Esophagus muscularis mucosa (tissue), 4 donors: ENCODE data around the gene NHSL1. TPM values are rescaled to one million over a fixed set of nuclear protein-coding genes. Genes with fewer than 3 reads are reported as not detected.

Experiments
- DNase-seq: peaks from one replicate; pipeline ENCODE4 v3.0.0-alpha.2; 2017; ENCODE audit errors: extremely low spot score
- H3K27ac ChIP-seq, 4 donors: fragments of 200-600 bp; sonication (generic); replicated peaks in 1 of 4; 1 replicate in 3 of 4; 2 replicates in 1 of 4; pipeline ENCODE4 v1.5.1; 2016 to 2019; ENCODE audit warnings: mild to moderate bottlenecking in 1 of 4
- H3K27me3 ChIP-seq, 4 donors: fragments of 200-600 bp; sonication (generic); one replicate each; pipeline versions ENCODE4 v1.5.1 to v1.6.0; 2016 to 2019
- H3K36me3 ChIP-seq, 4 donors: fragments of 200-600 bp; sonication (generic); one replicate each; pipeline ENCODE4 v1.5.1; 2016 to 2019
- H3K4me1 ChIP-seq, 4 donors: fragments of 200-600 bp; sonication (generic); one replicate each; pipeline ENCODE4 v1.5.1; 2016 to 2019
- H3K4me3 ChIP-seq, 4 donors: fragments of 200-600 bp; sonication (generic); 1 replicate in 2 of 4; 2 replicates in 2 of 4; pipeline ENCODE4 v1.5.1; 2016 to 2019; ENCODE audit warnings: mild to moderate bottlenecking in 4 of 4, moderate library complexity in 1 of 4
- H3K9me3 ChIP-seq, 4 donors: fragments of 200-600 bp; sonication (generic); 1 replicate in 3 of 4; 2 replicates in 1 of 4; pipeline ENCODE4 v1.5.1; 2016 to 2019
- EP300 ChIP-seq: sonication (generic); formaldehyde crosslinking; IDR thresholded peaks from one replicate; pipeline ENCODE4 v1.6.1; 2017; ENCODE audit warnings: antibody characterized with exemption
- POLR2A ChIP-seq: fragments of 450-650 bp; IDR thresholded peaks from one replicate; pipeline ENCODE4 v1.6.1; 2017; ENCODE audit warnings: antibody characterized with exemption, moderate library complexity, mild to moderate bottlenecking, low read depth
- POLR2AphosphoS5 ChIP-seq, 2 donors: sonication (generic); formaldehyde crosslinking; IDR thresholded peaks; one replicate each; pipeline ENCODE4 v1.6.1; 2017; ENCODE audit warnings: antibody characterized with exemption in 2 of 2
- WGBS: methylation state at CpG from one replicate; pipeline ENCODE4 v1.1.5; 2018; 5-methylcytosine and 5-hydroxymethylcytosine counted together
- intact Hi-C: fragments of 100-400 bp; cut with DNase I; formaldehyde crosslinking; loops from one replicate; pipeline ENCODE4 v1.15.1; 2023
- small RNA-seq, 3 donors: library from RNA; depleted of rRNA; stranded (forward); fragments of <200 nt; gene quantifications; one replicate each; pipeline ENCODE3, GENCODE V24; 2016
- total RNA-seq, 4 donors: library from RNA; depleted of rRNA; stranded (reverse); fragments of >200 nt; gene quantifications; one replicate each; pipeline versions ENCODE4 v1.1.0 to v1.2.1, GENCODE V29; 2016
- TF ChIP-seq, protein P1 (sequence below), 3 experiments: fragments of 200-600 bp in 2 of 3; fragments of 450-650 bp in 1 of 3; sonication (generic) in 2 of 3; IDR thresholded peaks; one replicate each; pipeline ENCODE4 v1.5.1; 2017 to 2019; ENCODE audit warnings: antibody characterized with exemption in 3 of 3, mild to moderate bottlenecking in 2 of 3, moderate library complexity in 1 of 3

Gene NHSL1
- total RNA-seq, 4 donors from 2014 or later = 8.6 to 15.6 (median 11.7) TPM

DNA sequence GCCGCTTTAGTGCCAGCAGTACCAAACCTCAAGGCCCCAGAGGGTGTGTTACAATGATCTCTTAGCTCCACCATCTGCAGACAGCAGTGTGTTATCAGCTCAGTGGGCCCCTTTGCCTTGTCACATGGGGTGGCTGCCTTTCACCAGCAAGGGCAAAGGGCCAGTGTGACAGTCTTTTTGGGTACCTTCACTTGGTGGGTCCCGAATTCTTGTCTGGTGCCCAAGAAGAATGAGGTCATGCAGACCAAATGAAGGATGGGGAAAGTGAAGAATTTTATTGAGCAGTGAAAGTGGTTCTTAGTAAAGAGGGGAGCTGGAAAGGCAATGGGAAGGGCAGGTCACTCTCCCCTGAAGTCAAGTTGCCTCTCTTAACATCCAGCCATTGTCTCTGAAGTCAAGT, 124.5 kb downstream of the NHSL1 start:
- no peaks in the 10 kb centered on the region for H3K27me3 ChIP-seq
- 95% methylated on average over 2 of the region's 2 CpGs for WGBS
- TF ChIP-seq, protein P1, sequence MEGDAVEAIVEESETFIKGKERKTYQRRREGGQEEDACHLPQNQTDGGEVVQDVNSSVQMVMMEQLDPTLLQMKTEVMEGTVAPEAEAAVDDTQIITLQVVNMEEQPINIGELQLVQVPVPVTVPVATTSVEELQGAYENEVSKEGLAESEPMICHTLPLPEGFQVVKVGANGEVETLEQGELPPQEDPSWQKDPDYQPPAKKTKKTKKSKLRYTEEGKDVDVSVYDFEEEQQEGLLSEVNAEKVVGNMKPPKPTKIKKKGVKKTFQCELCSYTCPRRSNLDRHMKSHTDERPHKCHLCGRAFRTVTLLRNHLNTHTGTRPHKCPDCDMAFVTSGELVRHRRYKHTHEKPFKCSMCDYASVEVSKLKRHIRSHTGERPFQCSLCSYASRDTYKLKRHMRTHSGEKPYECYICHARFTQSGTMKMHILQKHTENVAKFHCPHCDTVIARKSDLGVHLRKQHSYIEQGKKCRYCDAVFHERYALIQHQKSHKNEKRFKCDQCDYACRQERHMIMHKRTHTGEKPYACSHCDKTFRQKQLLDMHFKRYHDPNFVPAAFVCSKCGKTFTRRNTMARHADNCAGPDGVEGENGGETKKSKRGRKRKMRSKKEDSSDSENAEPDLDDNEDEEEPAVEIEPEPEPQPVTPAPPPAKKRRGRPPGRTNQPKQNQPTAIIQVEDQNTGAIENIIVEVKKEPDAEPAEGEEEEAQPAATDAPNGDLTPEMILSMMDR (IDR thresholded peaks at IDR 0.05) = no peak
- TF ChIP-seq POLR2A (no peak), POLR2AphosphoS5 (IDR thresholded peaks at IDR 0.05) (no peak), EP300 (no peak)
- no peaks in the 10 kb centered on the region for H3K4me1 ChIP-seq
- H3K27ac ChIP-seq = no peak overlapping the region
- no peaks in the 10 kb centered on the region for H3K9me3 ChIP-seq
- no peak for DNase-seq
- no peaks in the 10 kb centered on the region for H3K36me3 ChIP-seq
- H3K4me3 ChIP-seq = no peak overlapping the region
- intact Hi-C loops = no loop called here

DNA sequence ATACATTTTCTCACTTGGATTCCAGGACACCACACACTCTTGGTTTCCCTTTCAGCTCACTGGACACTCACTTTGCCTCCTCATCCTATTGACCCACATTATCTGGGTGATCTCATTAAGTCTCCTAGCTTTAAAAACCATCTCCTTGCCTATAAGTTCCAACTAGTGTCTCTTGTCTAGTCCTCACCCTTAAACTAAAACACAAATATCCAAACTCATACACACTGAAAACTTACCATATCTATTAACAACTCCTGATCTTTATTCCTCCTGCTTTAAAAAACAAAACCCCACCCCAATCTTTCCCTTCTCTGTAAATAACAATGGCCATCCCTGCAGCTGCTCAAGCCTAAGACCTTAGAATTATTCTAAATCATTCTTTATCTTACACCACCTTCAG, 125.1 kb downstream of the NHSL1 start:
- no peak for DNase-seq
- Histone ChIP-seq H3K4me1 (no peaks in the 10 kb centered on the region), H3K27me3 (no peaks in the 10 kb centered on the region), H3K4me3 (no peak overlapping the region), H3K36me3 (no peaks in the 10 kb centered on the region), H3K9me3 (no peaks in the 10 kb centered on the region), H3K27ac (no peak overlapping the region)
- TF ChIP-seq POLR2AphosphoS5 (IDR thresholded peaks at IDR 0.05) (no peak), POLR2A (no peak), EP300 (no peak)
- TF ChIP-seq, protein P1 (IDR thresholded peaks at IDR 0.05) = no peak
- intact Hi-C loops = no loop called here

DNA sequence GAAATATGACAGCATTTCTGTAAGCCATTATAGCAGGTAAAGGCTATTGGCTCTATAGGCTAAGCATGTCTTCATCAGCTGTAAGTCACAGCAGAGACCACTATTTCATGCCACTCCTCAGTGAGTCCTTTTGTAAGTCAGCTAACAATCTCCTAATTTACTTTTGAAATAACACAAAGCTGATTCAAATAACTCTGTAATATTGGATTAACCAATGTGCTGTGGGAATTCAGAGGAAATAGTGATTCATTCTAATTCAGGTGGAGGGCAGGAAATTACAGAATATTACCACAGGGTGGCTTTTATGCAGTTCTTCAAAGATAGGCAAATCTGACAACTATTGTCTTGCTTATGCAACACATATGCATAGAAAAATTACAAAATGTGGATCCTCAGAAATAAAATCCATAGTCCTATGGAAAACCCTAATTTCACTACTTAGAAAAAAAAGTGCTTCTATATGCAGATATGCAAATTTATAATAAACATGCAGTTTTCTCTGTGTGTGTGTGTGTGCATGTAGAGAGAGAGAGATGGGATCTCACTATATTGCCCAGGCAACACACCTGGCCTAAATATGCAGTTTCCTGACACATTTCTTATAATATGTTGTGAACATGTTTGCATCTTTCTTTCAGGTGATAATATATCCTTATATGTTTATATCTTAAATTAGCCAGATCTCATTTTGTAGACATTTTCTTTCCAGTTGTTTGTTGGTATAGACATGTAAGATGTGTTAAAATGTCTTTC, 126.4 kb downstream of the NHSL1 start:
- intact Hi-C loops = no loop called here
- H3K9me3 ChIP-seq = no peaks in the 10 kb centered on the region
- no peak overlapping the region for H3K4me3 ChIP-seq
- H3K27me3 ChIP-seq = no peaks in the 10 kb centered on the region
- no peaks in the 10 kb centered on the region for H3K4me1 ChIP-seq
- DNase-seq = no peak
- H3K27ac ChIP-seq = no peak overlapping the region
- H3K36me3 ChIP-seq = no peaks in the 10 kb centered on the region
- TF ChIP-seq, protein P1 (IDR thresholded peaks at IDR 0.05) = peak in 1 of 3 experiments; percentile 15
- no peak for TF ChIP-seq EP300

Small RNAs within 50 kb of the gene (small RNA-seq; reads per million reads assigned to genes)
- gene AL031003.1 (0 reads per million in 3 donors), gene AL391669.1 (0 to 0.19 (median 0) reads per million in 3 donors), gene MIR3145 (0 to 0.42 (median 0.17) reads per million in 3 donors)

Other genes starting within 250 kb of the NHSL1 start
- under 1 TPM in 1 of 4 donors, not detected in 3; 0.50 TPM for gene SMIM28, start 121.6 kb downstream of the NHSL1 start, total RNA-seq
- 100 to 1,000 TPM in 2 of 4 donors, 10 to 100 TPM in 2; 90.1 to 135 (median 104) TPM for gene HEBP2, start 95.3 kb downstream of the NHSL1 start, total RNA-seq